Tibial nerve (tissue), 4 donors: ENCODE results near the gene RGS6. TPM values are rescaled to one million over a fixed set of nuclear protein-coding genes. Genes with fewer than 3 reads are reported as not detected.

Experiments used
- DNase-seq, 2 donors: peaks; one replicate each; pipeline ENCODE4 v3.0.0-alpha.2; 2019; ENCODE audit warnings: low spot score in 2 of 2
- H3K27ac ChIP-seq, 4 donors: fragments of 200-600 bp; sonication (generic) in 3 of 4; one replicate each; pipeline ENCODE4 v1.5.1; 2017 to 2019; ENCODE audit warnings: mild to moderate bottlenecking in 1 of 4
- H3K27me3 ChIP-seq, 2 donors: fragments of 200-600 bp; sonication (generic) in 1 of 2; one replicate each; pipeline versions ENCODE4 v1.5.1 to v1.6.0; 2017 to 2019
- H3K36me3 ChIP-seq, 3 donors: fragments of 200-600 bp; sonication (generic); one replicate each; pipeline ENCODE4 v1.5.1; 2018 to 2019
- H3K4me1 ChIP-seq, 4 donors: fragments of 200-600 bp; sonication (generic) in 3 of 4; one replicate each; pipeline ENCODE4 v1.5.1; 2017 to 2019
- H3K4me3 ChIP-seq, 4 donors: fragments of 200-600 bp; sonication (generic) in 3 of 4; one replicate each; pipeline ENCODE4 v1.5.1; 2017 to 2019; ENCODE audit warnings: mild to moderate bottlenecking in 1 of 4, moderate library complexity in 1 of 4
- H3K9me3 ChIP-seq, 4 donors: fragments of 200-600 bp; sonication (generic) in 3 of 4; one replicate each; pipeline ENCODE4 v1.5.1; 2017 to 2019
- CTCF ChIP-seq, 5 experiments: fragments of 200-600 bp in 3 of 5; fragments of 450-650 bp in 2 of 5; sonication (generic) in 3 of 5; IDR thresholded peaks; one replicate each; pipeline ENCODE4 v1.5.1; 2016 to 2019; ENCODE audit warnings: antibody characterized with exemption in 5 of 5, mild to moderate bottlenecking in 3 of 5, moderate library complexity in 2 of 5
- EP300 ChIP-seq, 2 donors: sonication (generic); formaldehyde crosslinking; IDR thresholded peaks; one replicate each; pipeline ENCODE4 v1.6.1; 2017; ENCODE audit warnings: antibody characterized with exemption in 2 of 2, mild to moderate bottlenecking in 1 of 2
- POLR2A ChIP-seq, 2 donors: fragments of 450-650 bp; IDR thresholded peaks; one replicate each; pipeline ENCODE4 v1.6.1; 2017; ENCODE audit warnings: antibody characterized with exemption in 2 of 2, mild to moderate bottlenecking in 2 of 2, moderate library complexity in 2 of 2
- WGBS, 2 donors: methylation state at CpG; one replicate each; pipeline ENCODE4 v1.1.5; 2018; 5-methylcytosine and 5-hydroxymethylcytosine counted together
- total RNA-seq, 4 donors: library from RNA; depleted of rRNA; stranded (reverse); fragments of >200 nt; gene quantifications; one replicate each; pipeline ENCODE4 v1.1.0, GENCODE V29; 2016

RGS6 gene
- total RNA-seq, 4 donors from 2014 or later: 43.5 to 67.2 (median 54.7) TPM

- H3K27me3 ChIP-seq: no peaks in the 10 kb centered on the region
- H3K4me3 ChIP-seq: no peak overlapping the region
- no peaks in the 10 kb centered on the region for H3K9me3 ChIP-seq
- no peak overlapping the region for H3K27ac ChIP-seq
- H3K36me3 ChIP-seq: no peaks in the 10 kb centered on the region
- no peak for TF ChIP-seq EP300 (IDR thresholded peaks at IDR 0.05)
- TF ChIP-seq CTCF (IDR thresholded peaks at IDR 0.05): no peak
- TF ChIP-seq POLR2A (IDR thresholded peaks at IDR 0.05): no peak
- WGBS, 2 donors: 77 to 86% methylated on average over 13 of the region's 13 CpGs
- no peak for DNase-seq
- peaks cover 0 to 10% (median 0%) of the 10 kb centered on the region in 4 donors for H3K4me1 ChIP-seq
Observed at GRCh38 chr14:72545411-72546311, 613.4 kb downstream of the RGS6 start.

- TF ChIP-seq CTCF (IDR thresholded peaks at IDR 0.05): no peak
- no peak for TF ChIP-seq EP300 (IDR thresholded peaks at IDR 0.05)
- no peak for TF ChIP-seq POLR2A (IDR thresholded peaks at IDR 0.05)
- peaks cover 0 to 10% (median 0%) of the 10 kb centered on the region in 4 donors for H3K4me1 ChIP-seq
- H3K4me3 ChIP-seq: no peak overlapping the region
- no peaks in the 10 kb centered on the region for H3K9me3 ChIP-seq
- H3K27ac ChIP-seq: no peak overlapping the region
- H3K36me3 ChIP-seq: no peaks in the 10 kb centered on the region
- no peak for DNase-seq
- no peaks in the 10 kb centered on the region for H3K27me3 ChIP-seq
- WGBS, 2 donors: 78 to 81% methylated on average over 14 to 16 of the region's 16 CpGs
Observed at GRCh38 chr14:72546344-72547016, 614.3 kb downstream of the RGS6 start.

- WGBS, 2 donors: 82 to 88% methylated on average over 9 of the region's 9 CpGs
- Histone ChIP-seq H3K27ac (no peak overlapping the region), H3K9me3 (no peaks in the 10 kb centered on the region), H3K27me3 (no peaks in the 10 kb centered on the region), H3K4me3 (no peak overlapping the region), H3K36me3 (no peaks in the 10 kb centered on the region), H3K4me1 (peaks cover 0 to 10% (median 0%) of the 10 kb centered on the region in 4 donors)
- TF ChIP-seq CTCF (IDR thresholded peaks at IDR 0.05): no peak
- DNase-seq: no peak
Observed at GRCh38 chr14:72547999-72548398, 615.8 kb downstream of the RGS6 start.

- Histone ChIP-seq H3K27ac (no peak overlapping the region), H3K4me1 (peaks cover 0 to 10% (median 0%) of the 10 kb centered on the region in 4 donors), H3K9me3 (no peaks in the 10 kb centered on the region), H3K27me3 (no peaks in the 10 kb centered on the region), H3K36me3 (no peaks in the 10 kb centered on the region), H3K4me3 (no peak overlapping the region)
- TF ChIP-seq CTCF (IDR thresholded peaks at IDR 0.05): no peak
- 72 to 81% methylated on average over 8 of the region's 8 CpGs for WGBS, 2 donors
- no peak for DNase-seq
Observed at GRCh38 chr14:72549026-72549425, 616.8 kb downstream of the RGS6 start.

- 66 to 73% methylated on average over 6 of the region's 6 CpGs for WGBS, 2 donors
- Histone ChIP-seq H3K27ac (no peak overlapping the region), H3K9me3 (no peaks in the 10 kb centered on the region), H3K36me3 (no peaks in the 10 kb centered on the region), H3K27me3 (no peaks in the 10 kb centered on the region), H3K4me1 (peaks cover 0 to 4% (median 0%) of the 10 kb centered on the region in 4 donors), H3K4me3 (no peak overlapping the region)
- TF ChIP-seq POLR2A (IDR thresholded peaks at IDR 0.05): no peak
- no peak for TF ChIP-seq EP300 (IDR thresholded peaks at IDR 0.05)
- no peak for TF ChIP-seq CTCF (IDR thresholded peaks at IDR 0.05)
- DNase-seq: no peak
Observed at GRCh38 chr14:72549854-72550253, 617.6 kb downstream of the RGS6 start.
